GM23338 (cell line): ENCODE results near the gene KLK11. TPM values are rescaled to one million over a fixed set of nuclear protein-coding genes. Genes with fewer than 3 reads are reported as not detected.

Source experiments
- ATAC-seq: fragments of 200-7000 bp; cut with Tn5 transposase; 3 replicates; pipeline ENCODE4 v1.9.1; 2020
- DNase-seq: peaks from one replicate; pipeline ENCODE4 v3.0.0-alpha.2; 2015; ENCODE audit warnings: low spot score
- H2AFZ ChIP-seq: fragments of 200-600 bp; sonication (generic); 2 replicates; pipeline ENCODE4 v1.8.0; 2016; ENCODE audit warnings: antibody characterized with exemption, mild to moderate bottlenecking, moderate library complexity
- H3F3A ChIP-seq: fragments of 200-600 bp; sonication (generic); replicated peaks from 2 replicates; pipeline ENCODE4 v1.8.0; 2017; ENCODE audit warnings: antibody characterized with exemption, mixed run types, low read depth
- H3K27ac ChIP-seq: fragments of 200-600 bp; sonication (generic); 2 replicates; pipeline ENCODE4 v1.6.1; 2016; ENCODE audit warnings: low read depth
- H3K27me3 ChIP-seq: fragments of 200-600 bp; sonication (generic); 2 replicates; pipeline ENCODE4 v1.8.0; 2016; ENCODE audit warnings: mild to moderate bottlenecking, mixed run types, moderate library complexity; ENCODE audit not compliant: insufficient read depth
- H3K36me3 ChIP-seq: fragments of 200-600 bp; sonication (generic); 2 replicates; pipeline ENCODE4 v1.8.0; 2016; ENCODE audit warnings: mild to moderate bottlenecking; ENCODE audit not compliant: insufficient read depth
- H3K4me1 ChIP-seq: fragments of 200-600 bp; sonication (generic); 2 replicates; pipeline ENCODE4 v1.8.0; 2016; ENCODE audit warnings: mild to moderate bottlenecking, moderate library complexity; ENCODE audit not compliant: insufficient read depth
- H3K4me2 ChIP-seq: fragments of 200-600 bp; sonication (generic); 2 replicates; pipeline ENCODE4 v1.7.1; 2017; ENCODE audit warnings: mixed run types
- H3K4me3 ChIP-seq: fragments of 200-600 bp; sonication (generic); 2 replicates; pipeline ENCODE4 v1.6.1; 2016; ENCODE audit warnings: mixed run types
- H3K79me2 ChIP-seq: fragments of 200-600 bp; sonication (generic); replicated peaks from 2 replicates; pipeline ENCODE4 v1.8.0; 2017; ENCODE audit warnings: mild to moderate bottlenecking; ENCODE audit not compliant: insufficient read depth
- H3K9me2 ChIP-seq: fragments of 200-600 bp; sonication (generic); 2 replicates; pipeline ENCODE4 v1.8.0; 2017; ENCODE audit not compliant: insufficient read depth
- H4K20me1 ChIP-seq: fragments of 200-600 bp; sonication (generic); replicated peaks from 2 replicates; pipeline ENCODE4 v1.8.0; 2017; ENCODE audit warnings: mild to moderate bottlenecking; ENCODE audit not compliant: insufficient read depth
- H3K27ac Mint-ChIP-seq: 2 replicates; pipeline ENCODE4 v1.8.0; 2020; ENCODE audit warnings: inconsistent platforms, mild to moderate bottlenecking, moderate library complexity, mixed read lengths
- H3K27me3 Mint-ChIP-seq: 3 replicates; pipeline ENCODE4 v1.8.0; 2022; ENCODE audit warnings: low read depth, mild to moderate bottlenecking, moderate library complexity, mixed read lengths, inconsistent platforms; ENCODE audit not compliant: insufficient read depth, poor library complexity
- H3K36me3 Mint-ChIP-seq: 3 replicates; pipeline ENCODE4 v1.8.0; 2021; ENCODE audit warnings: low read depth, mild to moderate bottlenecking, inconsistent platforms, moderate library complexity, mixed read lengths
- H3K4me1 Mint-ChIP-seq: 3 replicates; pipeline ENCODE4 v1.8.0; 2020; ENCODE audit warnings: mild to moderate bottlenecking, inconsistent platforms, mixed read lengths
- H3K4me3 Mint-ChIP-seq: 3 replicates; pipeline ENCODE4 v1.8.0; 2021; ENCODE audit warnings: moderate library complexity, mild to moderate bottlenecking, inconsistent platforms, mixed read lengths
- H3K9me3 Mint-ChIP-seq: 3 replicates; pipeline ENCODE4 v1.8.0; 2020; ENCODE audit warnings: moderate library complexity, mild to moderate bottlenecking, inconsistent platforms, mixed read lengths
- CTCF ChIP-seq, 2 experiments: fragments of 200-600 bp in 1 of 2; sonication (generic) in 1 of 2; conservative IDR thresholded peaks; 2 replicates each; pipeline versions ENCODE4 v1.5.1 to v1.6.1; 2016 to 2017; ENCODE audit warnings: antibody characterized with exemption in 2 of 2, low read depth in 2 of 2, mild to moderate bottlenecking in 2 of 2, moderate library complexity in 1 of 2
- ETS1 ChIP-seq: IDR thresholded peaks from 2 replicates; pipeline ENCODE4 v1.6.1; 2016; ENCODE audit warnings: antibody characterized with exemption
- EZH2phosphoT487 ChIP-seq: fragments of 200-600 bp; sonication (generic); IDR thresholded peaks from one replicate; pipeline ENCODE4 v1.8.1; 2018; ENCODE audit warnings: antibody characterized with exemption; ENCODE audit not compliant: unreplicated experiment
- POLR2AphosphoS5 ChIP-seq: IDR thresholded peaks from 2 replicates; pipeline ENCODE4 v1.6.1; 2016; ENCODE audit warnings: antibody characterized with exemption, low read depth
- STAT1 ChIP-seq: IDR thresholded peaks from one replicate; pipeline ENCODE4 v1.6.1; 2016; ENCODE audit warnings: antibody characterized with exemption; ENCODE audit not compliant: unreplicated experiment
- ZNF114 ChIP-seq: fragments of 250-450 bp; sonication (Bioruptor Pico); IDR thresholded peaks from 2 replicates; pipeline ENCODE4 v1.5.0; 2020; ENCODE audit warnings: mild to moderate bottlenecking, moderate library complexity
- ZNF462 ChIP-seq: fragments of 250-450 bp; sonication (Bioruptor Pico); IDR thresholded peaks from 2 replicates; pipeline ENCODE4 v1.5.0; 2020; ENCODE audit warnings: mild to moderate bottlenecking, moderate library complexity
- polyA plus RNA-seq: library from polyadenylated mRNA; unstranded; fragments of >200 nt; fragmentation: Nextera tagmentation; extraction: Ambion mirVana; gene quantifications from 2 replicates; pipeline ENCODE4 v1.2.1, GENCODE V29; 2016
- total RNA-seq: library from RNA; depleted of rRNA; stranded (reverse); fragments of >200 nt; shearing (Covaris generic); gene quantifications from 2 replicates; pipeline ENCODE4 v1.2.3, GENCODE V29; 2014

KLK11 gene
- total and polyA plus RNA-seq, 2 experiments from 2014 or later, result not detected

- H3K4me3 Mint-ChIP-seq, result no peak overlapping the region; the same call in 2 of the 3 replicates
- H3K4me1 Mint-ChIP-seq, result peaks cover 18% of the 10 kb centered on the region
- no peak for TF ChIP-seq STAT1
- peak in 1 of 2 experiments; percentile 9; a peak in 2 of 4 replicates for TF ChIP-seq CTCF (conservative IDR thresholded peaks at IDR 0.05; ENCODE audit: low read depth in 2 of 2)
Measured at GRCh38 chr19:51036519-51036918, 10.1 kb upstream of the KLK11 start.

GRCh38 chr19:51034704-51035103 lies 8.3 kb upstream of the KLK11 start, which contains the start of gene KLK12:
KLK12 (minus strand) TSS chr19:51035002; CDS start chr19:51034621, 381 bp downstream.
- H3K27me3 Mint-ChIP-seq, result peaks cover 9% of the 10 kb centered on the region
- no peak within 1 kb of the TSS for H3K4me3 ChIP-seq
- peaks cover 8% of the 10 kb centered on the region for H3K4me1 ChIP-seq
- H3K4me2 ChIP-seq, result no peak within 1 kb of the TSS
- no peak within 1 kb of the TSS; the same call in 2 of the 3 replicates for H3K4me3 Mint-ChIP-seq
- H3F3A ChIP-seq, result no peaks in the 10 kb centered on the region
- no peaks in the 10 kb centered on the region for H3K79me2 ChIP-seq
- no peak within 1 kb of the TSS for H3K27ac ChIP-seq
- peaks cover 26% of the 10 kb centered on the region for H3K4me1 Mint-ChIP-seq
- no peaks in the 10 kb centered on the region for H3K36me3 ChIP-seq
- no peaks in the 10 kb centered on the region for H3K27me3 ChIP-seq
- no peaks in the 10 kb centered on the region; the same call in 2 of the 3 replicates for H3K9me3 Mint-ChIP-seq
- H4K20me1 ChIP-seq, result no peaks in the 10 kb centered on the region
- H3K36me3 Mint-ChIP-seq, result no peaks in the 10 kb centered on the region; the same call in 2 of the 3 replicates
- no peak within 1 kb of the TSS for H3K27ac Mint-ChIP-seq
- ATAC-seq, result no peak
- H2AFZ ChIP-seq, result peak within 1 kb of the TSS; percentile 83
- H3K9me2 ChIP-seq, result no peaks in the 10 kb centered on the region
- DNase-seq, result no peak
- TF ChIP-seq ZNF462 (CRISPR knock-in tag) (no peak), CTCF (conservative IDR thresholded peaks at IDR 0.05; ENCODE audit: low read depth in 2 of 2) (no peak), STAT1 (no peak), EZH2phosphoT487 (no peak), ZNF114 (CRISPR knock-in tag) (no peak), POLR2AphosphoS5 (no peak), ETS1 (no peak)

More at GRCh38 chr19:51036519-51036918, 10.1 kb upstream of the KLK11 start:
- H3K36me3 Mint-ChIP-seq, result no peaks in the 10 kb centered on the region; the same call in 2 of the 3 replicates
- peaks cover 2% of the 10 kb centered on the region; the same call in 2 of the 3 replicates for H3K9me3 Mint-ChIP-seq
- H3K27ac Mint-ChIP-seq, result no peak overlapping the region
- H3K36me3 ChIP-seq, result no peaks in the 10 kb centered on the region
- H3F3A ChIP-seq, result no peaks in the 10 kb centered on the region
- H3K4me3 ChIP-seq, result no peak overlapping the region
- H3K27me3 ChIP-seq, result no peaks in the 10 kb centered on the region
- no peak overlapping the region for H2AFZ ChIP-seq
- H3K4me2 ChIP-seq, result no peak overlapping the region
- DNase-seq (peak; percentile 65), ATAC-seq (peak; percentile 43; the same call in 2 of the 3 replicates)
- H3K27ac ChIP-seq, result no peak overlapping the region
- no peaks in the 10 kb centered on the region for H3K79me2 ChIP-seq
- peaks cover 5% of the 10 kb centered on the region for H3K27me3 Mint-ChIP-seq
- no peaks in the 10 kb centered on the region for H4K20me1 ChIP-seq
- peaks cover 8% of the 10 kb centered on the region for H3K4me1 ChIP-seq
- H3K9me2 ChIP-seq, result no peaks in the 10 kb centered on the region
